ENCODE measurements around the gene SERINC4. TPM values are rescaled to one million over a fixed set of nuclear protein-coding genes. Genes with fewer than 3 reads are reported as not detected.
A peak's percentile ranks its signal among the peaks of the same experiment; 100 is the strongest.

Gene SERINC4
- total RNA-seq, 1 donor from 2014 or later, result not detected

DNA sequence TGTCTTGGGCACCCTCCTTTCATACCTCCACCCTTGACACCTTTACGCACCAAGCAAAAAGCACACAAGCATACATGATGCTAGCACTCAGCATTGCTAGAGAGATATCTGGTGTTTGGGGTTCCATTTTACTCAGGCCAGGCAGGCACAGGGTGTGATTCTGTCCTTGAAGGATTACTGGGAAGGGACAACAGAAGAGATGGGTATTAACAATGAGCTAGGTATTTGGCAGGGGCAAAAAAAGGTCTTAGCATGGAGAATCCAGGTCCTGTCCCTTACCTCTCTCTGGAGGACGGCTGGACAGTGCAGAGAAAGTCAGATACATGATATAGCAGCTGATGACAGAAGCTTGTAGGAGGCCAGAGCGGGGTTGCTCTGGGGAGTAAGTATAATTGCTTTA lies 3.5 kb downstream of the SERINC4 start:
- Histone ChIP-seq H3K4me3 (no peak overlapping the region), H3K36me3 (peaks cover 26 to 57% of the 10 kb centered on the region in 2 donors), H3K9me3 (no peaks in the 10 kb centered on the region), H3K4me1 (peaks cover 27 to 42% of the 10 kb centered on the region in 2 donors), H3K27me3 (no peaks in the 10 kb centered on the region), H3K27ac (peak overlapping the region in 1 of 2 donors; percentile 23)
- TF ChIP-seq, protein P1, sequence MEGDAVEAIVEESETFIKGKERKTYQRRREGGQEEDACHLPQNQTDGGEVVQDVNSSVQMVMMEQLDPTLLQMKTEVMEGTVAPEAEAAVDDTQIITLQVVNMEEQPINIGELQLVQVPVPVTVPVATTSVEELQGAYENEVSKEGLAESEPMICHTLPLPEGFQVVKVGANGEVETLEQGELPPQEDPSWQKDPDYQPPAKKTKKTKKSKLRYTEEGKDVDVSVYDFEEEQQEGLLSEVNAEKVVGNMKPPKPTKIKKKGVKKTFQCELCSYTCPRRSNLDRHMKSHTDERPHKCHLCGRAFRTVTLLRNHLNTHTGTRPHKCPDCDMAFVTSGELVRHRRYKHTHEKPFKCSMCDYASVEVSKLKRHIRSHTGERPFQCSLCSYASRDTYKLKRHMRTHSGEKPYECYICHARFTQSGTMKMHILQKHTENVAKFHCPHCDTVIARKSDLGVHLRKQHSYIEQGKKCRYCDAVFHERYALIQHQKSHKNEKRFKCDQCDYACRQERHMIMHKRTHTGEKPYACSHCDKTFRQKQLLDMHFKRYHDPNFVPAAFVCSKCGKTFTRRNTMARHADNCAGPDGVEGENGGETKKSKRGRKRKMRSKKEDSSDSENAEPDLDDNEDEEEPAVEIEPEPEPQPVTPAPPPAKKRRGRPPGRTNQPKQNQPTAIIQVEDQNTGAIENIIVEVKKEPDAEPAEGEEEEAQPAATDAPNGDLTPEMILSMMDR (IDR thresholded peaks at IDR 0.05), result no peak
- intact Hi-C loops (cut with DNase I), result loop anchor here (10.0 kb wide), 1 partner anchor 488 kb away; the partner anchor contains the start of gene GOLM2
- no peak for DNase-seq (ENCODE audit: low spot score in 2 of 2)

DNA sequence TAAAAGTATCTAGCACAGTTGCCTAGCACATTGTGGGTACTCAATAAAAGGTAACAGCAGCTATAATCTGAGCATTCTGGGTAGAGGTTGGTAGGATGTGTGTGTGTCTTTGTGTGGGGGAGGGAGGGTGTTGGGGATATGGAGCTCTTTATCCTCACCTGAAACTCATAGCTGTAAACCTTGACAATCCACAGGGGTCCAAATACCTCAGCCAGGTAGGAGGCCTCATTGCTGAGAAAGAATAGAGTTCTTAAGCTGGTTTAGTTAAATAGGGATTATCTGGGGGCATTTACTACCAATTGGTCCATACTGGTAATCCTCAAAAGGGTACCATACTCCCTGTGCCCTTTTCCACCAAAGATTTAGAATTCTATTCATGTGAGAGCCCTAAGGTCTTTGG lies 4.0 kb downstream of the SERINC4 start:
- TF ChIP-seq, protein P1 (IDR thresholded peaks at IDR 0.05), result no peak
- H3K27me3 ChIP-seq, result no peaks in the 10 kb centered on the region
- H3K27ac ChIP-seq, result peak overlapping the region in 1 of 2 donors; percentile 88
- H3K9me3 ChIP-seq, result no peaks in the 10 kb centered on the region
- intact Hi-C loops (cut with DNase I), result loop anchor here (10.0 kb wide), 1 partner anchor 489 kb away; the partner anchor contains the start of gene GOLM2
- DNase-seq (ENCODE audit: low spot score in 2 of 2), result no peak
- H3K36me3 ChIP-seq, result peaks cover 26 to 54% of the 10 kb centered on the region in 2 donors
- no peak overlapping the region for H3K4me3 ChIP-seq
- H3K4me1 ChIP-seq, result peaks cover 21 to 38% of the 10 kb centered on the region in 2 donors

DNA sequence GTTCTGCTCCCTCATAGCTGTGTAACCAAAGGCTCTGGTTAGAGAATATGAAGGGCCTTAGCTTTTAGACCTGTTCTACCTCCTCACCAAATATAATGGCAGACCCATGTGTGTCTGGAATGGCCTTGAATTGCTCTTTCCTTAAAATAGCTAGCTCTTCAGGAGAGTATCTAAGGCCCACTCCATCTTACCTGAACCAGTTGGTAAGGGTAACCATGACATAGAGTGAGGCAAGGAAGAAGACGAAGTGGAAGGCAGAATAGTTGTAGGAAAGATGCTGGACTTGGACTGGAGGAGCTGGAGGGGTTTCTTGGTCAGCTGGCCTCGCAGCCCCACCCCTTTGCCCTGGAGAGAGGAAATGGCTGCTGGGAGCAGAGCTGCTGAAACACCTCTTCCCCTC lies 4.8 kb downstream of the SERINC4 start:
- Histone ChIP-seq H3K27ac (peak overlapping the region; percentile 54 to 88), H3K36me3 (peaks cover 26 to 54% of the 10 kb centered on the region in 2 donors), H3K4me3 (no peak overlapping the region), H3K4me1 (peaks cover 19 to 37% of the 10 kb centered on the region in 2 donors), H3K9me3 (no peaks in the 10 kb centered on the region), H3K27me3 (no peaks in the 10 kb centered on the region)
- no peak for DNase-seq (ENCODE audit: low spot score in 2 of 2)
- intact Hi-C loops (cut with DNase I), result loop anchor here (10.0 kb wide), 1 partner anchor 490 kb away; the partner anchor contains the start of gene GOLM2
- TF ChIP-seq, protein P1 (IDR thresholded peaks at IDR 0.05), result no peak

DNA sequence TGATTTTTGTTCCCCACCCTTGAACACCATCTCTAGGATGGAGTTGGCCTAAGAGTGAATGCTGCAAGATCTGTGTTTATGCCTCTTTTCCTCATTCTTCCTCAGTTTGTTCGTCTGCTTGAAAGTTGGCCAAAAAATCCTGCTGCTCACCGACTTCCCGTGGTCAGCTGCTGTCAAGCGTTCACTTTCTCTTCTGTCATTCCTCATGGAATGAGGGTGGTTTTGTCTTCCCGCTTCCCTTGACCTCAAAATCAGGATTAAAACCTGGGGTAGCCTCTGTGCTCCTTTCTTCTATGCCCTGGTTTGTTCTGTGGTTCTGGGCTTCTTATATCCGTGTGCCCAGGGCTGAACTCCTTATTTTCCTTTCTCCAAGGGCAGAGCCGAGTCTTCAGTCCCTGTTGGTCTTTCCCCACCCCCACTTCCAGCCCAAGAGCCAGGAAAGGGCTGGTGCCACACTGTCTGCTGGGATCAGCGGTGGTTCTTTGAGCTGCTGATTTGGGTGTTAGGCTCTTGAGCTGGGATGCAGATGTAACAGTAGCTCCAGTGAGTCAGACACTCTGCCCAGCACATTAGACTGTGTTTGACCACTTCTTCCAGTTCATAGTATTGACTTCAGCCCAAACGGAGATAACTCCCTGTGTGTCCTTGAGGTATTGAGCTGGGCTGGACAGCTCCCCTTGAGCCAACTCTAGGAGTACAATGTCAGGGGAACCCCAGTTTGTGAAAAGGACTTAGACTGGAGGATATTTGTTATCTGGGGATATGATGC lies 5.6 kb downstream of the SERINC4 start:
- Histone ChIP-seq H3K27ac (peak overlapping the region; percentile 54 to 88), H3K4me1 (peaks cover 19 to 31% of the 10 kb centered on the region in 2 donors), H3K27me3 (no peaks in the 10 kb centered on the region), H3K9me3 (no peaks in the 10 kb centered on the region), H3K36me3 (peaks cover 26 to 49% of the 10 kb centered on the region in 2 donors), H3K4me3 (peak overlapping the region; percentile 74 to 99)
- no peak for DNase-seq (ENCODE audit: low spot score in 2 of 2)
- intact Hi-C loops (cut with DNase I), result loop anchor here (10.0 kb wide), 1 partner anchor 490 kb away; the partner anchor contains the start of gene GOLM2
- TF ChIP-seq, protein P1 (IDR thresholded peaks at IDR 0.05), result no peak

DNA sequence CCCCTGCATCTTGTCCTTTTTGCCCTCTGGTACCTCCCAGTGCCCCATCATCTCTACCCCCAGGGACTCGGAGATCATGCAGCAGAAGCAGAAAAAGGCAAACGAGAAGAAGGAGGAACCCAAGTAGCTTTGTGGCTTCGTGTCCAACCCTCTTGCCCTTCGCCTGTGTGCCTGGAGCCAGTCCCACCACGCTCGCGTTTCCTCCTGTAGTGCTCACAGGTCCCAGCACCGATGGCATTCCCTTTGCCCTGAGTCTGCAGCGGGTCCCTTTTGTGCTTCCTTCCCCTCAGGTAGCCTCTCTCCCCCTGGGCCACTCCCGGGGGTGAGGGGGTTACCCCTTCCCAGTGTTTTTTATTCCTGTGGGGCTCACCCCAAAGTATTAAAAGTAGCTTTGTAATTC lies 6.4 kb downstream of the SERINC4 start:
- intact Hi-C loops (cut with DNase I), result loop anchor here (10.0 kb wide), 1 partner anchor 491 kb away; the partner anchor contains the start of gene GOLM2
- DNase-seq (ENCODE audit: low spot score in 2 of 2), result no peak
- H3K4me1 ChIP-seq, result peaks cover 19 to 31% of the 10 kb centered on the region in 2 donors
- H3K27ac ChIP-seq, result peak overlapping the region; percentile 88 to 99
- TF ChIP-seq, protein P1 (IDR thresholded peaks at IDR 0.05), result no peak
- H3K9me3 ChIP-seq, result no peaks in the 10 kb centered on the region
- H3K36me3 ChIP-seq, result peaks cover 20 to 41% of the 10 kb centered on the region in 2 donors
- H3K27me3 ChIP-seq, result no peaks in the 10 kb centered on the region
- peak overlapping the region; percentile 74 to 99 for H3K4me3 ChIP-seq

Measured in ascending aorta (tissue), 2 donors.